ENCODE measurements around the gene SASH3.

- TF ChIP-seq CTCF (IDR thresholded peaks at IDR 0.05) (no peak), POLR2A (IDR thresholded peaks at IDR 0.05) (peak; percentile 31 to 37)
Observed at GRCh38 chrX:129843459-129844306, 63.9 kb downstream of the SASH3 start, which contains the start of gene ZDHHC9.
